ENCODE data around the gene CDK14.

The CDK14 gene

DNA sequence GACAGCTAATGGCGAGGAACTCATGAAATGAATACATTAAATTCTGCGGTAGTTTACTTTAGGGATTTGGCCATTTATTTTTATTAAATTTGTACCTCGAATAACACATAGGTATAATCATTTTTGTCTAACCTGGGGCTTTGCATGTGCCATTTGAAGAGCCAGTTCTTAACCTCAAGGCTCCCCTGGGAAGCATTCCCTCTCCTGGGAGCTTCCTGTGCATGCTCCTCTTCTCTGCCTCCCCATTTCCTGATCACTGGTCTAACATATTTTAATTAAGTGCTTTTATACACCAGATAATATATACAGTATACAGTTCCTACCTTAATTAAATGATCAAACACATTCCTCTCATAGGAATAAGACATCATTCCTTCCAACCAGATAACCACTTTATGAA, 484.2 kb downstream of the CDK14 start:
- DNase-seq: no peak

DNA sequence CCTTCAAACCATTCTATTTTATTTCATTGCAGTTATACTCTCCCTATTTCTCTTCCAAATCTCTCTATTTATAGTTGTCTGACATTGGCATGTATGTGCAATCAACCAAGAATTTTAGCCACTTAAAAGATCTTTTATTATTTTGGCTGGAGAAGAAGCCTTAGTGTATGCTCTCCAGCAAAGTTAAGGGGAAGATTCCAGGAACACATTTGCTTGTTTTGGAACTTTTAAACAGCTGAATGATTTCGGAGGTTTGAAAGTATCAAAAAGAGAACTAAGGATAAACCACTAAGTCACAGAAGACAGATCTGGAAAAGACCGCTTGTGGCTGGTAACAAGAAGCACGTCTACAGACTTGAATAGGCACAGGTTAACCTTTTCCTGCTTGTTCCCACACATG, 485.9 kb downstream of the CDK14 start:
- no peak for DNase-seq

DNA sequence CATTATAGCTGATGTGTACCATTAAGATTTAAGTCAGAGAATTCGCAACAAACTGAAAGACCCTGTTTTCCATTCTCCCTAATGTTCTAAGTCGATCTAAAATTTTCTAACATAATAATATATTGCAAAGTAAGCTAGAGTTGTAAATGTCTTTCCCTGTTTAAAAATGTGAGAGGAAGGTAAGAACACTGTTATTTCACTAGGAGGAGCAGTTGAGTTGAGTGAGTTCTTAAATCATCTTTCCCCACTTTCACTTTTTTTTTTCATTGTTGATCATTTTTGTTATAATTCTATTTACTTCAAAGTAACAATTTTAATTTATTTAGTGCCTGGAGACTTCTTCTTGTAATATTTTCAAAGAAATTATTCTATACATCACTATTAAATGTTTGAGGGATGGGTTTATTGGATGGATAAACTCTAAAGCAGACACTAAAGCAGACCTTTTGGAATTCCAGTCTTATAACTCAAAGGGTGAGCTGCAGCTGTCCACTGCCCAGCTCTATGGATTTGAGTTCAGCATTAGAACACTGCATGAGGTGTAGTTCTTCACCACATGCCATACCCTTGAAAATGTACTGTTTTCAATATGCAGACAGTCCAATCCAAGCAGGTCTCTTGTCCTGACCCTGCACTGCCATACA, 486.9 kb downstream of the CDK14 start:
- DNase-seq: no peak

DNA sequence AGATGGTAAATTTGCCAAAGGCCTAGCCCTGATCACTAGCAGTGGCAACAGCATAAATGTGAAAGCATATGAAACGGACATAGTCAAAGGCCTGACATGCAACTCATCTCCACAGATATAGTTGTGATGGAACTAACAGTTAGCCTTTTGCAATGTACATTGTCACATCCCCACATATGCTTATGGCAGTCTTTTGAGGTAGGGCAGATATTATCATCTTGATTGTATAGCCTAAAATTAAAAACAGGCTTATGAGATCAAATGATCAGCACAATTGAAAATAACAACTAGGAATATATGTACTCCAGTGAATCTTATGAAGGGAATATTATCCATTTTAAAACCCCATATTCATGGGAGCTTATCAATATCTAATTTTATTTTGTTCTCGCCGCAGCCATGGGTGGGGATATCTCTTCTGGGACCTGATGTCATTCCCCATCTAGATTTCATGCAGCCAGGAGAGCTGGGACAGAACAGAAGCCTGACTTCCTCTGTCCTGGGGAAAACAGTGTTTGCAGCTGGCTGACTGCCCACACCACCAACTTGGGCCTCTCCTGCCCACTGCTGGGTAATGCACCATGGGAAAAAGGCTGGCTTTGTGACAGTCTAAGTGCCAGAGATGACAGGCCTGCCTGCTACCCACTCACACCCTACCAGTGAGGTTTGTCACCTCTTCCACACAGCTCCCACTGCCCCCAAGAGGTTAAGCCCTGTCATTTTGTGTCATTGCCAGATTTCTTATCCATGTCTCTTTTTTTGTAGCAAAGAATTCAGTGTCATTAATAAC, 487.9 kb downstream of the CDK14 start:
- no peak for DNase-seq

DNA sequence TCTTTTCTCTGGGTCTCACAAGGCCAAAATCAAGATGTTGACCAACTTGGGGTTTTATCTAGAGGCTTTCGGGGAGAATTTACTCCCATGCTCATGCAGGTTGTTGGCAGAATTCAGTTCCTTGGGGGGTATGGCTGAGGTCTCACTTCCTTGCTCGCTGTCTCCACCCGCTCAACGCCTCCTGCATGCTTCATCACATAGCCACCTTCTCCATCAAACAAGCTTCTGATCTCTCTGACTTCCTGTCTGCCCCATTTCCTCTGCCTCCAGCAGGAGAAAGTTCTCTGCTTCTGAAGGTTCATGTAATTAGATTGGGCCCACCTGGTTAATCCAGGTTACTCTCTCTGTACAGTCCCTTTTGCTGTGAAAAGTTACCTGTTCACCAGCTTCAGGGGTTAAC, 489.1 kb downstream of the CDK14 start:
- DNase-seq: no peak

DNA sequence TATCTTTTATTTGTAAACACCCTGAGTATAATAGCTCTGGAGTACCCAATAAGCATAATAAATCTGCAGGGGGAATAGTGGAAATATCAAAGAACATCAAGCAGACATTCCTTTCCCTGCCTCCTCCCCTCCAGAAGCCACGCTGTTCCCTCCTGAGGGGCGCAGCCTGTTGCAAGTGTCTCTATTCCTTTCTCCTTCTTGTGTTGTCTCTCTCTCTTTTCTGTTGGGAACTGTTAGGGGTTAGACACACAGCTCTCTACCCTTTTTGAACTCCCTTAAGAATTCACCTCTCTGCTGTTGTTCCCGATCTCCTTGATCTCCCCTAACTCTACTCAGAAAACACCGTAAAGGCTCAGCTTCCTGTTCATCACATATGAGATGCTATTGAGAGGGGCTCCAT, 490.1 kb downstream of the CDK14 start:
- no peak for DNase-seq

DNA sequence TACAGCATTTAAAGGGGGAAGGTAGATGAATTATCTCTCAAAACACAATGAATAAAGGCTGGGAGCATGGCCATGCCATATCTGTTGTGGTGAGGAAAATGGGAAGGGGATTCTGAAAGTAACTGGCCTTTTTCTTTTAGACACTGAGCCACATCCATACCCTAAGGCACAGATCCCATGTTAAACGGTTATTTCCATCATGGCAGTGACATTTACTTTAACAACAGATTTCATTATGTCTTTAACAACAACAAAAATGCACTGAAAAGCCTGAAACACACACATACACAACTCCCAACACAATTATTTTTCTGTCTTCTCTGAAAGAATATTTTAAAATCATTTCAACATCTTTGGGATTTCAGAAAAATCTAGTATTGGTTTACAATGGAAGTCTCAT, 492.0 kb downstream of the CDK14 start:
- no peak for DNase-seq

DNA sequence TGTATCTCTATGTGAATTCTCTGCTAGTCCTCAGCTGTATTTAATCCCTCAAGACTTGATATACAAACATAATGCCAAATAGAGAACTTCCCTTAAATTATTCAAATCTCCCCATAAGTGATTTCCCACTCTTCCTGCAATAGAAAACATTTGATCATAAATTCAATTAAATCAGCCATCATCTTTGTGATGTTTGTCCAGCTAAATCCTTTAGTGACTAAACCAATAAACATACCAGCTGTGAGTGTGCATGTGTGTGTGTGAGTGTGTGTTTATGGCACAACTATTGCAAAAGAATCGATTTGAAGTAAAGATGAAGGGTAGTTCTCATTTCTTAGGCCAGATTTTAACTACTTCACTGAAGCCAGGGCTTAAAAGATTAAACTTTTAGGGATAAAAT, 492.6 kb downstream of the CDK14 start:
- no peak for DNase-seq

DNA sequence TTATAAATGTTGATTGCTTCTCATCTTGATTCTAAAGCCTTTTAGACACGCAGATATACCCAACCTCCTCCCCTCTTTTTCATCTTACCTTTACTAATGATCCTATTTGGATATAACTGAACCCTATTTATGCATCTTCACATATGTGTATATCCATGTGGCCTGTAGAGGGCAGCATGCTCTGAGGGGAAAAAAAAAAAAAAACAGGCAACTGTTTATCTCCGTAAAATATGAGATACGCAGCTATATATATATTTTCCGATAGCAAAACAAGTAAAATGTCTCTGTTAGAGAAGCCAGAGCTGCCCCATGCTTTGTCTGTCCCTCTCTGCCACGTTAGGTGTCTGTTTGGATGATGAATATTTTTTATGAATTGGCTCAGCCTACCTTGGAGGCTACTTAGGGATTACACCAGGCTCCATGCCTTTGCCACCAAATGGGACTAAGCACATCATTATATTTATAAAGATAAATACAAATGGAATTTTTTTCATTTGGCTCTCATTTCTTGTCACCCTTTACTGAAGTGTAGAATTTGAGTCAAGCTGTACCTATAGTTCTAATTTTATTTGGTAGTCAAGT, 493.4 kb downstream of the CDK14 start:
- DNase-seq: no peak

DNA sequence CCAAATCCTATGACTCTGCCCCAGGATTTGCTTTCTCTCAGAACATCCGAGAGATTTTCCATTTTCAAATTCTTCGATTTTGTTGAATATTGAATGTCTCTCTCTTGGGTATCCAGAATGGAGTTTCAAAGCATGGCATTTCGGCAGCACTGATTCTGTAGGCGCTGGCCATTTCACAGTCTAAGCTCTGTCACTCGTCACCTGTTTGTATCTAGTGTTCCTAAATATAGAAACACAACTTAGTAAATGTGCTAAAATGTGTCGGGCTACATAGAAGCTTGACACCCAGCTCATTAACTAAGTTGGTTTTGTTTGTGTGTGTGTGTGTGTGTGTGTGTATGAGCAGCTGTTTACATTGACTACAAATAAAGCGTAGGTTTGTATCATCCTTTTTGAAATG, 494.6 kb downstream of the CDK14 start:
- no peak for DNase-seq

DNA sequence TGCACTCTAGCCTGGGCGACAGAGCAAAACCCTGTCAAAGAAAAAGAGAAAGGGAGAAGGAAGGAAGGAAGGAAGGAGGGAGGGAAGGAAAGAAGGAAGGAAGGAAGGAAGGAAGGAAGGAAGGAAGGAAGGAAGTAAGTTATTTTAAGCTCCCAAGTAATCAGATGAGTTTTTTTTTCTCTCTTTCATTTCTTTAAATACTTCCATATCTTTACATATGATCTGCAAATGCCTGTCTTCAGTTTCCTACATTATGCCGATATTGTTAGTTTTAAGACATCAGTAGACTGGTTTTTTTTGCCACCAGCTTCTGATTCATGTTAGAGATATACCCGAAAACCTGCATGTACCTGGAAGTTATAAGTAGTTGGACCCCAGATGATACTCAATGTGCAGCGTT, 495.5 kb downstream of the CDK14 start:
- DNase-seq: no peak

DNA sequence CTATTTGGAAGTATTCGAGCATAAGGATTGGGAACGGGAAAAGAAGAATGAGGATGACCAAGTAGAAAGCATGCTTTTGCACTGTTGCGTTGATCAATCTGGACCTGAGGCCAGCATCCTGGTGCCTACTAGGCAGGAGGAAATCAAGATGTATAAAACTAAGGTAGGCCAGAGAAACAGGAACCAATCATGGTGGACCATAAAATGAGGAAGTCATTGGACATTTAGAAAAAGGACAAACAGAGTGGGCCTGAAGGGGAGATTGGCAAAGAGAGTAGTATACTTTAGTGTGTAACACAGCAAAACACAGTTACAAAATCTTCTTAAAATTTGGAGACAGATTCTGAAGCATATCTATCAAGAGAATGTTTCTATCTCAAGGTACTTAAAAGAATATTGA, 497.1 kb downstream of the CDK14 start:
- no peak for DNase-seq

DNA sequence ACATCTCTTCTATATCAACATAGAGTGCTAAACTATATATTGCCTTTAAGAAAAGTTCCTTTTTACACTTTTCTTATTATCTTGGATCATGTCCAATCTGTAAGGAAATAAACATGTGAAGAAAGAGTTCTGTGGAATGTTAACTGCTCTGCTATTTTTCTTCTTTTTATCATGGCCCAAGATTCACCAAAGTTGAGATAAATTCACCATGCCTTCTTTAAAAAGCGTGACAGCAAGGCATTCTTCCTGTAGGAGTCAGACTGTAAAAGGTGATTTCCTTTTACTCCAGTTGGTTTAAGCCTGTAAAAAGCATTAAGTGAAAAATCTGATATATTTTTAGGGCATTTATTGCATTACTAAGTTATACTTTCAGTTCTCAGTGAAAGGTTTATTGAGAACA, 502.4 kb downstream of the CDK14 start:
- no peak for DNase-seq

DNA sequence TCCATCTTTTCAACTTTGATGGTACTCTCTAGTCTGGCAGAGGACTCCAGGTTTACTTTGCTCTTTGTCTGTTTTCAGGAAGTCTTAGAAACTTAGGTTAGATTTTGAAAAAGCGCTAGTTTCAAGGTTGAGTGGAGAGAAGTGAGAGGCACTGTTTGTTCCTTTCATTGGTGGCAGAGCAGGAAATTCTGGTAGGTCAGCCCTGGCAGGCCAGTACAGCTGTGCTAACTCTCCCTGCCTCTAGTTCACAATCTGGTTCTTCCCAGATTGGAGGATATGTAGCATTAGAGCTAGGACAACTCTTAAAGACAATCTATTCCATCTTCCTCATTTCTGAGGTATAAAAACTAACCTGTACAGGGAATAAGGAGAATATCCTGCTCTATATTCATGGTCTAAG, 507.2 kb downstream of the CDK14 start:
- DNase-seq: no peak

DNA sequence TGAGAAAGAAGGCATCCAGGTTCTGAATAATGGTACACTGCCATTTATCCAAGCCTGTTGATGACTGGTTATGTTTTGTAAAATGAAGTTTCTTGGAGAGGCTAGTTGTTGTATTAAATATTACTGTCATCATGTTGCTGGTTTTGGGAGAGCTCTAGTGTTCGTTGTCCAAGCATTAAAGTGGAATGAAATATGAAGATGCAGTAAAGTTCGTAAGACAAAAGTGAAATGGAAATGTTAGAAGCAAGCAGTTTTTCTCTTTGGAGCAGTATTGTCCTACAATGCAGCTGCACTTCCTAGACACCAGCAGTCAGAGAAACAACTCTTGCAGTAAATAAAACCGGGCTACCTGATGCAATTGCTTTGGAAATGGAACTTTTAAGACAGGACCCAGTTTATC, 511.3 kb downstream of the CDK14 start:
- DNase-seq: no peak

DNA sequence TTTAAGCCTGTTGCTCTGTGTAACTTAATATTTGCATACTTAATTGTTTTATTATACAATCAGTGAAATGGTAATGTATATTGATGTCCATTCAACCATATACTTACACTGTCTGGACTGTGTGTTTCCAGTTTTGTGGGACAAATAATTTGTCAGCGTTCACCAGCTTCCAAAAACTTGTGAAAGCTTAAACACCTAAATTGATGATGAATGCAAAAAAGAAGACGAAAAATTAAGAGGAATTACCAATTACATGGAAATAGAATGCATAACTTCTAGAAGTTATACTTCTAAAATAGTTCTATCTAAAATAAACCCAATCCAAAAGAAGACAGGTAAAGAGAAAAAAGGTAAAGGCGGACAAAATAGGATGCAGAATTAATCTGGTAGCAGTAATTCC, 513.1 kb downstream of the CDK14 start:
- DNase-seq: no peak

DNA sequence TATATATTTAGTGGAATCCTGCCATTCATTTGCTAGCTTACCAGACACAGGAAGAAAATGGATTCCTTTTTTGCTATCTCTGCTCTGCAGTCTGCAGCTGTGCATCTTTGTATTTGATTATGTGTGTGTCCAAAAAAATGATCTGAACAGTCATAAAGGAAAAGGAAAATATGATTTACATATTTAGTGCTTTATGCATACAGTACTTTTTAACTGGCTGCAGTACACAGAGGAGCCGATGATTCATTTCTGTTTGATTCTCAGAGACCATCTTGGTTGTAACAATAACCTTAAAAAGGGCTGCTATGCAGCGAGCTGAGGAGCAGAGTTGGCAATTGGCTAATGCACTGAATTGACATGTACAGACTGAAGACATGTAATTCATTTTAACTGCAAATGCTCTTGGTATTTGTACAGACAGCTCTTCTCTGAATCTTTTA, 516.8 kb downstream of the CDK14 start:
- DNase-seq: no peak

DNA sequence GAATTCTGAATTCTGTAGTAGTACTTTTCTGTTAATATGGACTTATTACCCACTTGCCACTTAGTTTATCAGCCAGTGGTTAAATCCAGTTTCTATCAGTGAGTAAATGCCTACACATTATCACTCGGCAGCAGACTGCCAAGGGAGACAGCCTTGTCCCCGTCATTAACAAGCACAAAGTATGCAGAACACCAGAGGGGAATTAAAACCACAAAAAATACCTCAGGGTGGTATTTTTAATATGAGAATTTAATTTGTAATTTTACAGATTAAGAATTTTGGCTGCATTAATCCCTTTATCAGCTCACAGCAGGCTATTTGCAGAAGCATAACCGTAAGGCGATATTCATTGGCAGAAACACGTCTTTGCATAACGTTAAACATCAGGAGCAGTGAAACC, 518.1 kb downstream of the CDK14 start:
- DNase-seq: no peak

DNA sequence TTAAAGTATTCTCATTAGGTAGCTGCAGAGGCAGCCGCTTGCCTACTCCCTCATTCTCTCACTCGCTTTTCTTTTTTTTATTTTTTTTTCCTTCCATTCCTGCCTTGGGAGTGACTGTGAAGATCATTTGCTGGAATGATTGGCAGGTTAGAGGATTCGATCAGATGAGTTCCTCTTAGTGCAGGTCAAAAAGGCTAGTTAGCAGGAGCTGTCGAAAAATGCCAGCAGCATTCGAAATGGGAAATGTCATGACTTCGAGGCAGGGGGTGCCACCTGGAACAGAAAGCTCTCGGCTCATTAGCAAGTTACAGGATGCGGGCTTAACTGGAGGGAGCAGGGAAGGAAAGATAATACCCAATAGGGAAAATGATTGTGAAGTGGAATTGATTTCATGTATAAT, 530.6 kb downstream of the CDK14 start:
- no peak for DNase-seq

DNA sequence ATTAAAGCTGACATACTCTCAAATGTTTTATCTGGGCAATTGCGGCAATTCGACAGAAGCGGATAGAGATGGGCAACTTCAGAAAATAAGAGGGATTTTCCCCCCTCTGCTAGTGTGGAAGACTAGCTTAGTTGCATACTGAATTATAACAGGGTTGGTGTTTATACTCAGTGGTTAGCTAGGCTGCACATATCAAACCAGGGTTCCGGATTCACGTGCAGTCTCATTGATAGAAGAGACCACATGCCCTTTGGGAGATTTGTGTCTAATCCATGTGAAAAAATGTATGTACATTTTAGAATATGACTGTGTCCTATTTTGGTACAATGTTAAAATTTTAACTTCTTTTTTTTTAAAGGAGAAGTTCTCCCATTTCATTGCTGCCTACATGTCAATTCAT, 531.2 kb downstream of the CDK14 start:
- DNase-seq: no peak

DNA sequence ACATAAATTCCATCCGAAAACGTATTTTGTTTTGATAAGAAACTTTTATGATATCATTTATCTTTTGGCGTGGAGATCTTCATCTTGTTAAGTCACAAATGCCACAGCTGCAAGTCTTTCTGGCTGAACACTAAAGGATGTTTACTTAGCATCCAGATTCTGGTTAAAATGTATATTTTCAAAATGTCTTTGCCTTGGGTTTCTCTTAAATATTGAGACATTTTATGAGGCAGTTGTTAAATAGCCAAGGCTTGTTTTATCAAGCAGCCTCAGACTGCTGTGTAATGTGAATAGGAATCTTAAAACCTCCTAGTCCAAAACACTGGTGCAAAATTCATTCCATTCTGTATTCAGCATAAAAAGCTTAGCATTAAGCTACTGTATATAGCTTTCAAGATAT, 531.8 kb downstream of the CDK14 start:
- no peak for DNase-seq

DNA sequence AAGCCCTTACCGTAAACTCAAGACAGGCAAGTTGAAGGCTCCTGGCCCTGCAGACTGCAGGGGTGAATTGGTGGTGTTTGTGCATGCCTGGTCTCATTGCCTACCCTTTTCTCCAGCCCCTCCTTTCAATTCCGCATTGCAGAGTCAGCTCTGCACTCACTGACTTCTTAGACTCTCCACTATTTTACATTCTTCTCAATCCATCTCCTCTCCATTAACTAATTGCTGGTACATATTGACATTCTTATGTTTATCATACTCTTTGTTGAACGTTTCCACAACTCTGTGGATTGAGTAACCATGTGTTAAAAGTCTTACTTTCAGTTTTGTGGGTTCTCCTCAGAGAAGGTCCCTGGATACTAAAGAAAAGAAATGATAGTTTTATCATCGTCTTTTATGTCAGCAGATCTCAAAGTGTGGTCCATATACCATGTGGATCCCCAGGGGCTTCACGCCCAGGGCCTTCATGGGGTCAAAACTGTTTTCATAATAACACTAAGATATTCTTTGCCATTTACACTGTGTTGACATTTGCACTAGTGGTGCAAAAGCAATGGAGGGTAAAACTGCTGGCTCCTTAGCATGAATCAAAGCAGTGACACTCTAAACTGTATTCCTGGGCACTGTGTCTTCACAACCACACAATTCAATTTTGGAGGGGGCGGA, 532.7 kb downstream of the CDK14 start:
- no peak for DNase-seq

DNA sequence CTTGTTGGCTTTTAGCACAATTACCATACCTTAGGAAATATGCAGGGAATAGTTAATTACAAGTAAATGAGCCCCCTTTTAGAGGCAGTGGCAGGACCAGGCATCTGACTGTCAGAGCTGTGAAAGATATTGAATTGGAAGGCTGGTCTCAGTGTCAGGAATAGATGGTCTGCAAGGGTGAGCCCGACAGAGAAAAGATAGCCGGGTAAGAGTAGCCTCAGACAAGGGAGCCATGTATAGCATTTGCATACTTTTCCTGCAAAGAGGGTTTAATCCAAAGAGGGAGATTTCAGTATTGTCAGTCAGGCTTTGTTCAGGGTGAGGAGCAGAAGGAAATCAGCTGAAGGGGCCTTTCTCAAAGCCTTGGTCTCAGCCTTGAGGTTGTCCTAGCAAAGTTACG, 539.2 kb downstream of the CDK14 start:
- DNase-seq: no peak

Data from activated CD8-positive, alpha-beta memory T cell treated with anti-CD3 and anti-CD28 coated beads, Interleukin-2, amount 50 U/mL, for 48 hours (primary cell).